ENCODE measurements around the gene ANTXR2.

Gene ANTXR2

GRCh38 chr4:80045786-80046185 lies 27.2 kb downstream of the ANTXR2 start:
- peaks cover 5% of the 10 kb centered on the region for H3K9me3 ChIP-seq (ENCODE audit: low read length)
- H2AFZ ChIP-seq (ENCODE audit: low read depth, low read length), result no peak overlapping the region
- H3K27me3 ChIP-seq (ENCODE audit: insufficient read depth, low read length), result no peaks in the 10 kb centered on the region
- peaks cover 8% of the 10 kb centered on the region for H3K4me1 ChIP-seq (ENCODE audit: insufficient read depth, low read length)
- peaks cover 16% of the 10 kb centered on the region for H3K36me3 ChIP-seq (ENCODE audit: insufficient read depth, low read length)
- no peak overlapping the region for H3K4me3 ChIP-seq (ENCODE audit: low read length)

DNA sequence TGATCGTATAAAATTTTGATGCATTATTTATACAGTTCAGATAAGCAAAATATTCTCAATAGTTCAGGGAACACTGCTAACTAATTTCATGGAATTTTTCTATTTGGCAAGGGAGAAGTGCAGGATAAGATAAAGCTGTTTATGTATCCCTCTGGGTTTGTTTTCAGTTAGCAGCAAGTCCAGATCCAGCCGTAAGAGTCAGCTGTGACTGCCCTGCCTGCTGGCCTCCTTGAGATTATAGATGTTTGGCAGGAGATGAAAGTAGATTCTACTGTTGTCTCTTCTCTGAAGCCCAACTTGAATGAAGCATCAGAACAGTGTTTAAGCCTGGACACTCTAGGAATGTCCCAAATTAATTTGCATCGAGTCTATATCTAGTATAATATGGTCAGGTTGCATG lies 29.5 kb downstream of the ANTXR2 start:
- no peak overlapping the region for H3K4me3 ChIP-seq (ENCODE audit: low read length)
- H2AFZ ChIP-seq (ENCODE audit: low read depth, low read length), result no peak overlapping the region
- no peaks in the 10 kb centered on the region for H3K4me1 ChIP-seq (ENCODE audit: insufficient read depth, low read length)
- H3K27me3 ChIP-seq (ENCODE audit: insufficient read depth, low read length), result no peaks in the 10 kb centered on the region
- peaks cover 16% of the 10 kb centered on the region for H3K36me3 ChIP-seq (ENCODE audit: insufficient read depth, low read length)
- peaks cover 4% of the 10 kb centered on the region for H3K9me3 ChIP-seq (ENCODE audit: low read length)

GRCh38 chr4:80042821-80043220 lies 30.2 kb downstream of the ANTXR2 start:
- no peaks in the 10 kb centered on the region for H3K4me1 ChIP-seq (ENCODE audit: insufficient read depth, low read length)
- H3K9me3 ChIP-seq (ENCODE audit: low read length), result peaks cover 4% of the 10 kb centered on the region
- no peaks in the 10 kb centered on the region for H3K27me3 ChIP-seq (ENCODE audit: insufficient read depth, low read length)
- H3K4me3 ChIP-seq (ENCODE audit: low read length), result no peak overlapping the region
- H2AFZ ChIP-seq (ENCODE audit: low read depth, low read length), result no peak overlapping the region
- peaks cover 16% of the 10 kb centered on the region for H3K36me3 ChIP-seq (ENCODE audit: insufficient read depth, low read length)

DNA sequence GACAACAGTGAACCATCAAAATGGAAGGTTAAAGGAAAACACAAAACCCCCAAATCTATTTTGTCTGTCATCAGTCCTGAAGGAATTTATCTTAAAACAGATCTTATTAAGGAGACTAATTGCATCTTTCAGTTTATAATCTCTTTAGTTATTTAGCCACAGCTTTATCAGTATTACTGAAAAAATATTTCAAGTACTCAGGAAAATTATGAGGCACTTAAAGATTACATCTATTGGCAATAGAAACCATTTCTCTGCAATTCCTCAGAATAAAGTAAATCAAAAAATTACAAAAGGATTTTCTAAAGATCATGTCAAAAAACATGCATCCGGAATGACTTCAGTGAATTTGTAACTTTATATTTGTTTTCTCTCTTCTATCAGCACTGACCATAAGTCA lies 35.2 kb downstream of the ANTXR2 start:
- no peaks in the 10 kb centered on the region for H3K4me1 ChIP-seq (ENCODE audit: insufficient read depth, low read length)
- no peaks in the 10 kb centered on the region for H3K27me3 ChIP-seq (ENCODE audit: insufficient read depth, low read length)
- peaks cover 4% of the 10 kb centered on the region for H3K9me3 ChIP-seq (ENCODE audit: low read length)
- no peak overlapping the region for H2AFZ ChIP-seq (ENCODE audit: low read depth, low read length)
- peaks cover 12% of the 10 kb centered on the region for H3K36me3 ChIP-seq (ENCODE audit: insufficient read depth, low read length)
- H3K4me3 ChIP-seq (ENCODE audit: low read length), result no peak overlapping the region

DNA sequence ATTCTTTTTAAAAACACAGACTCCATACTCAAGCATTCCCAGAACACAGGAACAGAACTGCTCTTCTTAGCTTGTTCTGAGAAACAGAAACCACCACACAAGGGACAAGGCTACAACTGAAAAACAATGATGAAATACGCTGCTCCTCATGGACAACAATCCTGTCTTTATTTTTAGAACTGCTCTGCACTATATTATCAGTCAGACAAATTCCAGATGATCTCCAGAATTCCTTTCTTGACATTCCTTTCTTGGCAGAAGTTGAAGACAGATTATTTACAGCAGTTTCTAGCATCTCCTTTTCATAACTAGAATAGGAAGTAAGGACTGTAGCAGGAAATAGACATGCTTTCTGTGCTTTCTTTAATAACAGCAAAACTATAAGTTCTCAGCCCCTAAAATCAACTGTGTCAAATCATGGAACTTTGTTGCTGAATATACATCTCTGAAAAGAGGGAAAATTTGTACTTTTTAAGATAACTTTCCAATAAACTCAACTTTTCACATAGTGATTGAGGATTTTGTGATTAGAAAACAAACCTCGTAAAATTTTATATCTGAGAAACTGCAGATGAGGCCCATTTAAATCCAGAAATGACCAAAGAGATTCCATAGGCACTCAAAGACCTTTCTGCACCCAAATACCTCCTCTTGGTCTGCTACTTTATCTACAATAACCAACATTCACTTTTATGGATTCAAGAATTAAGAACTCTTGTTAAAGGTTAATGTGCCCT lies 35.9 kb downstream of the ANTXR2 start:
- H3K36me3 ChIP-seq (ENCODE audit: insufficient read depth, low read length), result peaks cover 11% of the 10 kb centered on the region
- no peaks in the 10 kb centered on the region for H3K27me3 ChIP-seq (ENCODE audit: insufficient read depth, low read length)
- peaks cover 4% of the 10 kb centered on the region for H3K9me3 ChIP-seq (ENCODE audit: low read length)

GRCh38 chr4:80036306-80036705 lies 36.7 kb downstream of the ANTXR2 start:
- no peaks in the 10 kb centered on the region for H3K27me3 ChIP-seq (ENCODE audit: insufficient read depth, low read length)
- no peaks in the 10 kb centered on the region for H3K4me1 ChIP-seq (ENCODE audit: insufficient read depth, low read length)
- peaks cover 4% of the 10 kb centered on the region for H3K9me3 ChIP-seq (ENCODE audit: low read length)
- H3K36me3 ChIP-seq (ENCODE audit: insufficient read depth, low read length), result peaks cover 6% of the 10 kb centered on the region
- no peak overlapping the region for H3K4me3 ChIP-seq (ENCODE audit: low read length)
- H2AFZ ChIP-seq (ENCODE audit: low read depth, low read length), result no peak overlapping the region

More for the DNA sequence above, 35.9 kb downstream of the ANTXR2 start:
- no peak overlapping the region for H2AFZ ChIP-seq (ENCODE audit: low read depth, low read length)
- H3K4me1 ChIP-seq (ENCODE audit: insufficient read depth, low read length), result no peaks in the 10 kb centered on the region
- H3K4me3 ChIP-seq (ENCODE audit: low read length), result no peak overlapping the region

DNA sequence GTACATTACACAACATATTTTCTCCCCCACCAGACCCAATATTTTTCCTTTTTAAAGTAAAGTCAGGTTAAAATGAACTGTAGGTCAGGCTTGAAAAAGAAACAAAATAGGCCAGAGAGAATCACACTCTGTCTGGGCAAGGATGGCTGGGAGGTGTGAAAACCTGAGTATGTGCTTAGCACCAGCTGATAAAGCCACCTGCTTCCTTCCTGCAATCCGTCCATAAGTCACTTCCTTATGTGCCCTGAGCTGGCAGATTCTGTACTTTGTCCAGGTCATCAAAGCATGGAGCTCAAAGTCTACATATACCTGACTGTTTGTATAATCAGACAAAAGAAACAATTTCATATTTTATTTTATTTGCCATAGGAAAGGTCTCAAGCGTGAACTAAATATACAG lies 37.7 kb downstream of the ANTXR2 start:
- Histone ChIP-seq H3K27me3 (ENCODE audit: insufficient read depth, low read length) (no peaks in the 10 kb centered on the region), H2AFZ (ENCODE audit: low read depth, low read length) (no peak overlapping the region), H3K4me3 (ENCODE audit: low read length) (no peak overlapping the region), H3K4me1 (ENCODE audit: insufficient read depth, low read length) (no peaks in the 10 kb centered on the region), H3K9me3 (ENCODE audit: low read length) (peaks cover 4% of the 10 kb centered on the region), H3K36me3 (ENCODE audit: insufficient read depth, low read length) (peaks cover 13% of the 10 kb centered on the region)

DNA sequence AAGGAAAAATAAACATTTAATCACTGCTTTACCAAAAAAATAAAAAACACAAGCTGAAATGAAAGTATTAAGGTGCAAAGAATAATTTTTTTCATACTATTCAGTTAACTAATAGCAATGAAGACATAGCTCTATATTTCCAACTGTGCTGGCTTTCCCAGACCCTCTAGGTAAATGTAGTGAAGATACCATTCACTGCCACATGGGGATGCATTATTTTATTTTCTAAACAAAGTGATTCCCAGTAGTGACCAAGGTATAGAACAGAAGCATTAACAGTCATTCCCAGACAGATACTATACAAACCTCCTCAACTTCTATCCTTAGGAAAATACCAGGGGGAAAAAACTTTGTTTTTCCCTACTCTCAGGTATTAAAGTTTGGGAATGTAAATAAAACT lies 39.4 kb downstream of the ANTXR2 start:
- no peaks in the 10 kb centered on the region for H3K9me3 ChIP-seq (ENCODE audit: low read length)
- H3K4me1 ChIP-seq (ENCODE audit: insufficient read depth, low read length), result no peaks in the 10 kb centered on the region
- peaks cover 24% of the 10 kb centered on the region for H3K36me3 ChIP-seq (ENCODE audit: insufficient read depth, low read length)
- H3K27me3 ChIP-seq (ENCODE audit: insufficient read depth, low read length), result no peaks in the 10 kb centered on the region
- no peak overlapping the region for H2AFZ ChIP-seq (ENCODE audit: low read depth, low read length)
- H3K4me3 ChIP-seq (ENCODE audit: low read length), result no peak overlapping the region

- Histone ChIP-seq H2AFZ (ENCODE audit: low read depth, low read length) (no peak overlapping the region), H3K36me3 (ENCODE audit: insufficient read depth, low read length) (peaks cover 34% of the 10 kb centered on the region), H3K4me1 (ENCODE audit: insufficient read depth, low read length) (no peaks in the 10 kb centered on the region), H3K4me3 (ENCODE audit: low read length) (no peak overlapping the region), H3K9me3 (ENCODE audit: low read length) (no peaks in the 10 kb centered on the region), H3K27me3 (ENCODE audit: insufficient read depth, low read length) (no peaks in the 10 kb centered on the region)
Measured at GRCh38 chr4:80029364-80029763, 43.7 kb downstream of the ANTXR2 start.

DNA sequence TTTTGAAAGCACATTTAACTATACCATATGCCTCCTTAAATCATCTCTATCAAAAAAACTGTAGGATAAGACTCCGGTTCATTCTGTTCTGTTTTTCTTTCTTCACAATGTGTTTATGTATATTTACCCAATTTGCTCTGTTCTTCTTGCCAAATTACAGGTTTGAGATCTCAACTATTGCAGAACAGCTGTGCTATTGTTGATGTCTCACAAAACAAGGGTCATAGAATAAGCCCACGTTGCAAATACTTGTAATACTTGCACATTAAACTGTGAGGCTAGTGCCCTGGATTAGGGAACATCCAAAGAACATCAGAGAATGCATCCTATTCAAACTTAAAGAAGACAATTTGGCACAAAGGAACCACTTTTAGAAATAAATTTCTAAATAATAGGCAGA lies 45.4 kb downstream of the ANTXR2 start:
- Histone ChIP-seq H3K4me1 (ENCODE audit: insufficient read depth, low read length) (no peaks in the 10 kb centered on the region), H3K36me3 (ENCODE audit: insufficient read depth, low read length) (peaks cover 41% of the 10 kb centered on the region), H3K9me3 (ENCODE audit: low read length) (no peaks in the 10 kb centered on the region), H2AFZ (ENCODE audit: low read depth, low read length) (no peak overlapping the region), H3K27me3 (ENCODE audit: insufficient read depth, low read length) (no peaks in the 10 kb centered on the region), H3K4me3 (ENCODE audit: low read length) (no peak overlapping the region)

GRCh38 chr4:80026100-80026499 lies 46.9 kb downstream of the ANTXR2 start:
- no peaks in the 10 kb centered on the region for H3K27me3 ChIP-seq (ENCODE audit: insufficient read depth, low read length)
- H3K36me3 ChIP-seq (ENCODE audit: insufficient read depth, low read length), result peaks cover 44% of the 10 kb centered on the region
- no peak overlapping the region for H2AFZ ChIP-seq (ENCODE audit: low read depth, low read length)
- no peaks in the 10 kb centered on the region for H3K4me1 ChIP-seq (ENCODE audit: insufficient read depth, low read length)
- no peaks in the 10 kb centered on the region for H3K9me3 ChIP-seq (ENCODE audit: low read length)
- no peak overlapping the region for H3K4me3 ChIP-seq (ENCODE audit: low read length)

DNA sequence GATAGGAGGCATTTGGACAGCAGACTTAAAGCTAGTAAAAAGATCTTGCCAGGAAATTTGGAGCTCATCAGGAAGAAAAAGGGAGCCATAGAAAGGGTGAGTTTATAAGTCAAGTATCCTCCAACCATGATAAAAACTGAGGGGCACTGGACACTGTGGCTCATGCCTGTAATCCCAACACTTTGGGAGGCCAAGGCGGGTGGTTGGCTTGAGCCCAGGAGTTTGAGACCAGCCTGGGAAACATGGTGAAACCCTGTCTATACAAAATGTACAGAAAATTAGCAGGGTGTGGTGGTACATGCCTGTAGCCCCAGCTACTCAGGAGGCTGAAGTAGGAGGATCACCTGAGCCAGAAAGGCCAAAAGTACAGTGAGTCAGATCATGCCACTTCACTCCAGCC lies 48.7 kb downstream of the ANTXR2 start:
- H3K9me3 ChIP-seq (ENCODE audit: low read length), result no peaks in the 10 kb centered on the region
- H3K27me3 ChIP-seq (ENCODE audit: insufficient read depth, low read length), result no peaks in the 10 kb centered on the region
- no peaks in the 10 kb centered on the region for H3K4me1 ChIP-seq (ENCODE audit: insufficient read depth, low read length)
- no peak overlapping the region for H2AFZ ChIP-seq (ENCODE audit: low read depth, low read length)
- no peak overlapping the region for H3K4me3 ChIP-seq (ENCODE audit: low read length)
- H3K36me3 ChIP-seq (ENCODE audit: insufficient read depth, low read length), result peaks cover 38% of the 10 kb centered on the region

DNA sequence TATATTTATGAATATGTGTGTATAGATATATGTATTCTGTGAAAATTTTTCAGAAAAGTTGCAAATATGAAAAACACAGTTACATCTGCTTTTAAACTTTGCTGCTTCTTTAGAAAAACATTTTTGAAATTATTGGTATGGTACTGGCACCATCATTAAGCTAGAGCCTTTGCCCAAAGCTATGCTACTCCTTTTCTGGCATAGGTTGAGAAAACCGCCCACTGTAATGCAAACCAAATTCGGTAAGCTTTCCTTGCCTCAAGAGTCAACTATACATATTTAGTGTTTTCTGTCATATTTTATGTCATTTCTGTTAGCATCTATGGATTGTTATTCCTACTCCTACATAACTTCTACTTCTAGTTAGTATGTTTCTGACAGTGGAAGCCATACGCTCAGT lies 50.7 kb downstream of the ANTXR2 start:
- Histone ChIP-seq H3K27me3 (ENCODE audit: insufficient read depth, low read length) (no peaks in the 10 kb centered on the region), H3K36me3 (ENCODE audit: insufficient read depth, low read length) (peaks cover 37% of the 10 kb centered on the region), H3K4me3 (ENCODE audit: low read length) (no peak overlapping the region), H3K4me1 (ENCODE audit: insufficient read depth, low read length) (no peaks in the 10 kb centered on the region), H3K9me3 (ENCODE audit: low read length) (no peaks in the 10 kb centered on the region), H2AFZ (ENCODE audit: low read depth, low read length) (no peak overlapping the region)
